Effector CD8-positive, alpha-beta T cell (primary cell): ENCODE data around the gene ZNF563.
"Not testable (repeated sequence)": the region's sequence is repeated elsewhere in the genome, so short reads cannot be mapped to it uniquely, and the experiment has no call there.

ENCODE experiments used
- DNase-seq: peaks from one replicate; lab custom pipeline; 2025; lab: John Stamatoyannopoulos, UW
- total RNA-seq, 4 experiments: gene quantifications; one replicate each; lab custom pipeline; 2026; lab: John Stamatoyannopoulos, UW

ZNF563 gene
- 1.9 to 12.1 (median 6.6) reads per million in 4 experiments for total RNA-seq

DNA sequence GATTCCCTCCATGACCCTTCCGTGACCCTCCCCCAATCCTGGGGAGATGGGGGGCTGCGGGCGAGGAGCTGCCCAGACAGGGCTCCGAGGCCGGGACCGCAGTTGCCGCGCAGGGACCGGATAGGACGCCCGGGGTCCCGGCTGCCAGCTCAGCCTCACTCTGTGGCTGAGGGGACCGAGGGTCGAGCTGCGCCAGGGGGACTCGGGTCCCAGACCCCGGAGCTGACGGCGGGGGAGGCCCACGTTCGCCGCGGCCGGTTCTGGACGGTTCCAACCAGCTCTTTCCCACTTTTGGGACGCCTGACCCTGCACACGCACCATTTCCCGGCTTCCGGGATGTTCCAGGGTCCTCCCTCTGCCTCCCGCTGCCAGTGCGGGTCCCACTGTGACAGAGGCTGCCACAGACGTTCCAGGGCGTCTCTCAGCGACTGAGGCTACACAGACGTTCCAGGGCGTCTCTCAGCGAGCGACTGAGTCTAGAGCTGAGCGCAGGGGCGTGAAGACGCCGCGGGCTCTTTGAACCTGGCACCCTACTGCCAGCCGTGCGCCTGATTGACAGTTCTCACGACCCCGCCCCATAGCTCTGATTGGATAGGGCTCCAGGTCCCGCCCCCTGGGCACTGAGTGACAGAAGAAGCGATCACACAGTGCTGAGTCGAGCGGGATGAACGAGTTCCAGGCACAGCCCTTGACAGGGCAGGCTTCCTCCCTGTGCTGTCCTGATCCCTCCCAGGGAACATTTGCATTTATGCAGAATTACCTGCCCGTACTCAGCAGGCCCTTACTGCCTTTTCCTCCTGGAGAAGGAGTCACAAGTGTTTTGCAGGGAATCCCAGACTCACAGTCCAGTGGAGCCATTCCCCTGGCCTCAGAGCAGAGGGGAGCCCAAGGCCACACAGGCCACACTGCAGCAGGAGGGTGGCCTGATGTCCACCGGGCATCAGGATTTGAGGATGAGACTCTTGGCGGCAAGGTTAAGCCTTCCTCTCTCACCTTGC, at the start of gene ZNF563:
Gene ZNF563, minus strand, starts transcription at position 472 of the 998 bp plus-strand sequence. Its CDS starts 151 bp downstream, at position 321.
- peak; percentile 97 for DNase-seq

DNA sequence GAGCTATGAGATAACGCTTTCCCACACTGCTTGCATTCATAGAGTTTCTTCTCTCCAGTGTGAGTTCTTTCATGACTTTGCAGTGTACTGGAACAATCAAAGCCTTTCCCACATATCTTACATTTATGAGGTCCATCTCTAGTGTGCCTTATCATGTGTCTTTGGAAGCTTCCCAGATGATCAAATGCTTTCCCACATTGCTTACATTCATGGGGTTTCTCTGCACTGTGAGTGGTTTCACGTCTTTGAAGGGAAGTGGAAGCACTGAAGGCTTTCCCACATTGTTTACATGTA, 47.0 kb upstream of the ZNF563 start:
- no peak for DNase-seq

DNA sequence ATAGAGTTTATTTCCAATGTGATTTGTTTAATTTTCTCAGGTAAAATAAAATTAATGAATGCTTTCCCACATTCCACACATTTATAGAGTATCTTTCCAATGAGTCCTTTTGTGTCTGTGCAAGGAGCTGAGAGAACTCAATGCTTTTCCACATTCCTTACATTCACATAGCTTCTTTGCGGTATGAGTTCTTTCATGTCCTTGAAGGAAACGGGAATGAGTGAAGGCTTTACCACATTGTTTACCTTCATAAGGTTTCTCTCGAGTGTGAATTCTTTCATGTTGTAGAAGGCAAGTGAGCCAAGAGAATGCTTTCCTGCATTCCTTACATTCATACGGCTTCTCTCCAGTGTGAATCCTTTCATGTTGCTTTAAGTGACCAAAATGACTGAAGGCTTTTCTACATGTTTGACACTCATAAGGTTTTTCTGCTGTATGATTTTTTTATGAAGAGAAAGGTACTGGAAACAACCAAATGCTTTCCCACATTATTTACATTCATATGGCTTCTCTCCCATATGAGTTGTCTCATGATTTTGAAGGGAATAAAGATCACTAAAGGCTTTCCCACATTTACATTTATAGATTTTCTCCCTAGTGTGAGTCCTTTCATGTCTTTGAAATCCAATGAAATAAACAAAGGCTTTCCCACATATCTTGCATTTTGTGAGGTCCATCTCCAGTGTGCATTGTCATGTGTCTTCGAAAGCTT, 46.5 kb upstream of the ZNF563 start:
- no peak for DNase-seq

DNA sequence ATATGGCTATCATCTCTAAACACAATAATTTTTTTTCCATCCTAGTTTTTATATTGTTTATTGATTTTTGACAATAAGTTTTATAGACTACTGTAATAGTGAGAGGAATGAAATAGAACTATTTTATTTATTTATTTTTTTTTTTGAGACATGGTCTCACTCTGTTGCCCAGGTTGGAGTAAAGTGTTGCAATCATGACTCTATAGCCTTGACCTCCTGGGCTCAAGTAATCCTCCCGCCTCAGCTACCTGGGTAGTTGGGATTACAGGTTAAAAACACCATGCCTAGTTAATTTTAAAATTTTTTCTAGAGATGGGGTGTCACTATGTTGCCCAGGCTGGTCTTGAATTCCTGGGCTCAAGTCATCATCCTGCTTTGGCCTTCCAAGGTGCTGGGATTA, 40.6 kb upstream of the ZNF563 start:
- DNase-seq, result no peak

DNA sequence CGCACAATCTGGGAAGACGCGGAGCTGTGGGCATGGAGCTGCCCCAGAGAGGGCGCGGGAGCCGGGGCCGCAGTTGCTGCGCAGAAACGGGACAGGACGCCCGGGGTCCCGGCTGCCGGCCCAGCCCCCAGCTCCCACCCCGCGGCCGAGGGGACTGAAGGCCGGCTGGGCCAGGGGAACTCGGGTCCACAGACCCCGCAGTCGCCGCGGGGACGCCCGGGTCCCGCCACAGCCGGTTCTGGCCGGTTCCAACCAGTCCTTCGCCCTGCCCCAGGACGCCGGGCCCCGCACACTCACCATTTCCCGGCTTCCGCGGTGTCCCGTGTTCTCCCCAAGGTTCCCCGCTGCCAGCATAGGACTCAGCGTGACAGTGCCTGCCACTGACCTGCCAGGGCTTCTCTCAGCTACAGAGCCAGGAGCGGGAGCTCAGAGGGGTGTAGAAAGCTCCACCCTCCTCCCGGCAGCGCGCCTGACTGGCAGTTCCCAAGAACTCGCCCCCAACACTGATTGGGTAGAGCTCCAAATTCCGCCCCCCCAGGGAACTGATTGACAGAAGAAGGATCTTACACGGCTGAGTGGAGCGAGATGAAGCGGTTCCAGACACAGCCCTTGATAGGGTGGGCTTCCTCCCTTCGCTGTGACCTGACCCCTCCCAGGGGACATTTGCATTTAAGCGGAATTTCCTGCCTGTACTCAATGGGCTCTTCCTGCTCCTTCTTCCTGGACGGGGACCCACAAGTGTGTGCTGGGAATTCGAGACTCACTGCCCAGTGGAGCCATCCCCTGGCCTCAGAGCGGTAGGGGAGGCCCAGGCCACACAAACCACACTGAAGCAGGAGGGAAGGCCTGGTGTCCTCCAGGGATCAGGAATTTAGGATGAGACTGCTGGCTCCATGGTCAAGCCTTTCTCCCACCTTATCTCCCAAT, 32.1 kb upstream of the ZNF563 start, which contains the start of gene ZNF442:
Gene ZNF442, minus strand, starts transcription at position 448 of the 927 bp plus-strand sequence. CDS start 2,052 bp downstream, outside the sequence.
- DNase-seq, result peak; percentile 85

DNA sequence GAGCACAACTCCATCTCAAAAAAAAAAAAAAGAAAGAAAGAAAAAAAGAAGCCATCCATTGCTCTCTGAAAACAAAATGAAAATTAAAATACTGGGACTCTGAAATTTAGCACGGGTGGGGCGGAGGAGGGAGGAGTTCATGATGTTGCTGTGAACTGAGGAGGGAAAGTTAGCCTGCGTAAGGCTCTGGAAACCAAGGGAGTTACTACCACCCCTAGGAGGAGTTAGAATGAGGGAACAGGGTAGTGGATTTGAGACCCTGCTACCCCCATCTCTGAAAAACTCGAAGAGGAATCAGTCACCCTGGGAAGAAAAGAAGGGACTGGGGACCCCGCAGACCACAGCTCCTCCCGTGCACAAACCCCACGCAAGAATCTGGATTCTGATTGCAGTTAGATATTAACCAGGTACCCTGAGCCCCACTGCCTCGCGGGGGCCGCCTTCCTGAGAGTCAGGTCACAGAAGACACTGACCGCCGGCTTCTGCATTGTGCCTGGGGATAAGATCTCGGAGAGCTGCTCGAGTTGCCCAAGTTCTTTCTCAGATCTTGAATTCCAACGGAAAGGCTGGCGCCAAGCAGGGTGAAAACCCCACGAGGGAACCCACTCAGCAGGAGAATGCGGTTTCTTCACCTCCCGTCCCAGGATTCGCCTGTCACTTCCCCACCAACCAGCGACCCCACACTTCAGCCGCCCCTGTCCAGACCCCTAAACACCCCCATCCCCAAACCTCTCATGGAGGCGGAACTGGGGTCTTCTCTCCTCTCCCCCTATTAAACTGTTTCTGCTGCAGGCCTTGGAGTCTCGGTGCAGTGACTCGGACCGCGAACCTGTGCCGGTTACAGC, 31.2 kb upstream of the ZNF563 start:
- DNase-seq, result no peak

DNA sequence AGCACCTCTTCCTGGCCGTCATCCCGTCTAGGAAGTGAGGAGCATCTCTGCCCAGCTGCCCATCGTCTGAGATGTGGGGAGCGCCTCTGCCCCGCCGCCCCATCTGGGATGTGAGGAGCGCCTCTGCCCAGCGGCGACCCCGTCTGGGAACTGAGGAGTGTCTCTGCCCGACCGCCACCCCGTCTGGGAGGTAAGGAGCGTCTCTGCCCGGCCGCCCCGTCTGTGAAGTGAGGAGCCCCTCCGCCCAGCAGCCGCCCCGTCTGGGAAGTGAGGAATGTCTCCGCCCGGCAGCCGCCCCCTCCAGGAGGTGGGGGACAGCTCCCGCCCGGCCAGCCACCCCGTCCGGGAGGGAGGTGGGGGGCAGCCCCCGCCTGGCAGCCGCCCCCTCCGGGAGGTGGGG, 28.8 kb upstream of the ZNF563 start:
- DNase-seq, result not testable (repeated sequence)

DNA sequence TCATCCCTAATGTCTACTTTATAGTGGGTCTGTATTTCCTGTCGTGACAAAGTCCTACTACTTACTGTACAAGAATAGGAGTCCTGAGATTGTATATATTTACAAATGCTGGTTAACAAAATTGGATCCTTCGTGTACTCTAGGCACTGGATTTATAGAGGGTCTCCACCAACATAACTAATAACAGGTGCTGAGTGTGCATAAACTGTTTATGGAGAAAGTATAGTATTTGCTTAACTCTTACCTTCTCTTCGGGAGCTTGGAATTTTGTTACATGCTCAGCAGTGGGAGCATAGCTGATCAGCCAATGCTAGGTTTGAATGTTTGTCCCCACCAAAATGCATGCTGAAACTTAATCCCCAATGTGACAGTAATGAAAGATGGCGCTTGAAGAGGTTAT, 19.9 kb upstream of the ZNF563 start:
- no peak for DNase-seq

DNA sequence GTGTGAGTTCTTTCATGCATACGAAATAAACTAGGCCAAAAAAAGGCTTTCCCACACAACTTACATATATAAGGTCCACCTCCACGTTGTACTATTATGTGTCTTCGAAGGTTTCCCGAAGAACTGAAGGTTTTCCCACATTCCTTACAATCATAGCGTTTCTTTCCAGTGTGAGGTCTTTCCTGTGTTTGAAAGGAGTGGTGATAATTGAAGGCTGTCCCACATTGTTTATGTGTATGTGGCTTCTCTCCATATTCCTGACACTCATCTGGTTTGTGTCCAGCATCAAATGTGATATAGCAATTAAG, 17.4 kb upstream of the ZNF563 start:
- no peak for DNase-seq

DNA sequence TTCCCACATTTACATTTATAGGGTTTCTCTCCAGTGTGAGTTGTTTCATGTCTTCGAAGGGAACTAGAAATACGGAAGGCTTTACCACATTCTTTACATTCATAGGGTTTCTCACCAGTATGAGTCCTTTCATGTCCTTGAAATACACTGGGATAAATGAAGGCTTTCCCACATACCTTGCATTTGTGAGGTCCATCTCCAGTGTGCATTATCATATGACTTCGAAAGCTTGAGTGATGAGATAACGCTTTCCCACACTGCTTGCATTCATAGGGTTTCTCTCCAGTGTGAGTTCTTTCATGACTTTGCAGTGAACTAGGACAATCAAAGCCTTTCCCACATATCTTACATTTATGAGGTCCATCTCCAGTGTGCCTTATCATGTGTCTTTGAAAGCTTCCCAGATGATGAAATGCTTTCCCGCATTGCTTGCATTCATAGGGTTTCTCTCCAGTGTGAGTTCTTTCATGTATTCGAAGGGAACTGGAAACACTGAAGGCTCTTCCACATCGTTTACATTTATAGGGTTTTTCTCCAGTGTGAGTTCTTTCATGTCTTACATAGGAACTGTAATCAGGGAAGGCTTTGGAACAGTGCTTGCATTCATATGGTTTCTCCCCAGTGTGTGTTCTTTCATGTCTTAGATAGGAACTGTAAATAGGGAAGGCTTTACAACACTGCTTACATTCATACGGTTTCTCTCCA, 16.9 kb upstream of the ZNF563 start:
- DNase-seq, result no peak

DNA sequence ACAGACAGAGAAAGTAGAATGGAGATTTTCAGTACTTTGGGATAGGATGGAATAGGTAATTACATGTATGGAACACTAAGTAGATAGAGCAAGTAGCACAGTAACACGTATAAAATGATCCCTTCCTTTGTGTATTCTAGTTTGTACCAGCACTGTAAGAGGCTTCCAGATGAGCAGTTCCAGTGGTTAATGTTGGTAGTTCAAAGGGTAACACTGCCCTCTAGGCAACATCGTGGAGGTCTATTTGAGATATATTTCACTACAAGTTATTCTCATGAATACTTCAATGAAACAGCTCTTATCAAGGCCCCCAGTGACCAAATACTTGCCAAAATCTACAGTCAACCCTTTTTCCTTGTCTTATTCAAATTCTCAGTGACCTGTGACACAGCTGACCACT, 13.5 kb upstream of the ZNF563 start:
- no peak for DNase-seq

DNA sequence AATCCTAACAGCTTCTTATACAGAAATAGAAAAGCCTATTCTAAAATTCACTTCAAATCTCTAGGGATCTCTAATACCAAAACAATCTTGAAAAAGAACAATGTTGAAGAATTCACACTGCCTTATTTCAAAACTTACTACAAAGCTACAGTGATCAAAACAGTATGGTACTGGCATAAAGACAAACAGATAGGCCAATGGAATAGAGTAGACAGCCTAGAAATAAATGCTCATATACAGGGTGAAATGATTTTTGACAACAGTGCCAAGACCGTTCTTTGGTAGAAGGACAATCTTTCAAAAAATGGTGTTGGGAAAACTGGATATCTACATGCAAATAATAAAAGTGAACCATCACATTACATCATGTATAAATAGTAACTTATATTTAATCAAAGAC, 11.8 kb upstream of the ZNF563 start:
- no peak for DNase-seq

DNA sequence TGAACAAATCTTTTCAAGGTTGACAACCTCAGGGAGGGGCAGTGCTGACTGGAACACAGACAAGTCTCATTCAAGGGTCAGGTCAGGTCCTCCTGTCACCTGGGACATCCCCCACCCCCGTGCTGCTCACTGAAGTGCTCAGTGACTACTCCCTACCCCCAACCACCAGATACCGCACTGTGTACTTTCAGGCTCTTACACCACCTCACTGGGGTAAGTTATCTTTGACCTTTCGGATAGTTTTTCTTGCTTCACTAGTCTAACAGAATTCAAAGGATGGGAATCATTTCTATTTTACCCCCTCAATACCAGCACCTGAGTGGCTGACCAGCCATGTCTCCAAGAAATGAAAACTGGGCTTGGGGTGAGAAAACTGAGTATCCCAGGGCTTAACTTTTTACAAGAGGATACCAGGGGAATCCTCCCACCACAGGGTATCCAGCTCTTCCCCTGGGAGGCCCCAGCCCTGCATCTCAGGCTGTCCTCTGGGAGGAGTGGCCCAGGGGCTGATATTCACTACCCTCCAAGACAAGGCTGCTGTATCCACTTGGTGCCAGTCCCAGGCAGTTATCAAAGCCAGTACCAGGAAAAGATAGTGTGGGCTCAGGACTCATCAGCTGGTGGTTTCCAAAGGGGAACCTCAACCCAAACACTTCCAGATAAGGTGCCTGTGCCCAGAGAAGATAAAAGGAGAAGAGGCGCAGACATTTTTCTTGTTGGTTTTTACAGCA, 2.1 kb downstream of the ZNF563 start:
- DNase-seq, result peak; percentile 31

DNA sequence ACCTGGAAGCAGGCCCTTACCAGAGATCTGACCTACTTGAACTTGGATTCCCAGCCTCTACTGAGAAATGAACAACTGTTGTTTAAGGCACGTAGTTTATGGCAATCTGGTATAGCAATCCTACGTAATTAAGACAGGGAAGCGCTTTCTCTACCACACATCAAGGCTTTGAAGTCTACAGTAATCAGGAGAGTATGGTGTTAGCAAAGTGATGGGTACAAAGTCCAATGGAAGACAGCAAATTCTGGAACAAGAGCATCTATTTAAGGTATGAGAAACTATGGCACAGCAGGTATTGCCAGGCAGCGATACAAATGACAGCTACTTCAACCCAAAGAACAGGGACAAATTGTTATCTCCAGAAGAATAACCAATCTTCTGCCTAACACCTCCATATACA, 3.1 kb downstream of the ZNF563 start:
- DNase-seq, result no peak

DNA sequence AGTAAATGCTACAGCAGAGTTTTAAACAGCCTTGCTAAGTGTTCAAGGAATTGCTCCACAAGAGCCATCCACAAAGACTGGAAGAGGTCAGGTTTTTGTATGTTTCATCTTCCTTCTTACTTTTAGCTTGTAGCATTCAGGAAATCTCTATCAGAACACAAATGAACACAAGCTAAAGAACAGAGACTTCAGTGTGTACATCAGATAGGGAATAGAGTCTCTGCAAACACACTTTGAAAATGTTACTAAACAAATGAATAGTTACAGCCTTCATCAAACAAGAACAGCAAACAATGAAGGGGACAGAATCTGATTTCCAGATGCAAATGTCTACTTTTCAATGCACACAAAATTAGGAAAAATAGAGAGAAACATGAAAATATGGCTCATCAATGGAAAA, 7.7 kb downstream of the ZNF563 start:
- DNase-seq, result no peak

DNA sequence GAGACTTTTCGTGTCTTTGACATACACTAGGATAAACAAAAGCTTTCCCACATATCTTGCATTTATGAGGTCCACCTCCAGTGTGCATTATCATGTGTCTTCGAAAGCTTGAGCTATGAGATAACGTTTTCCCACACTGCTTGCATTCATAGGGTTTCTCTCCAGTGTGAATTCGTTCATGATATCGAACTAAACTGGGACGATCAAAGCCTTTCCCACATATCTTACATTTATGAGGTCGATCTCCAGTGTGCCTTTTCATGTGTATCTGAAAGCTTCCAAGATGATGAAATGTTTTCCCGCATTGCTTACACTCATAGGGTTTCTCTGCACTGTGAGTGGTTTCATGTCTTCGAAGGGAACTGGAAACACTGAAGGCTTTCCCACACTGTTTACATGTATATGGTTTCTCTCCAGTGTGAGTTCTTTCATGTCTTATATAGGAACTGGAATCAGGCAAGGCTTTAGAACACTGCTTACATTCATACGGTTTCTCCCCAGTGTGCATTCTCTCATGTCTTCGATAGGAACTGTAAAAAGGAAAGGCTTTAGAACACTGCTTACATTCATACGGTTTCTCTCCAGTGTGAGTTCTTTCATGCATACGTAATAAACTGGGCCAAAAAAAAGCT, 14.5 kb downstream of the ZNF563 start:
- no peak for DNase-seq

DNA sequence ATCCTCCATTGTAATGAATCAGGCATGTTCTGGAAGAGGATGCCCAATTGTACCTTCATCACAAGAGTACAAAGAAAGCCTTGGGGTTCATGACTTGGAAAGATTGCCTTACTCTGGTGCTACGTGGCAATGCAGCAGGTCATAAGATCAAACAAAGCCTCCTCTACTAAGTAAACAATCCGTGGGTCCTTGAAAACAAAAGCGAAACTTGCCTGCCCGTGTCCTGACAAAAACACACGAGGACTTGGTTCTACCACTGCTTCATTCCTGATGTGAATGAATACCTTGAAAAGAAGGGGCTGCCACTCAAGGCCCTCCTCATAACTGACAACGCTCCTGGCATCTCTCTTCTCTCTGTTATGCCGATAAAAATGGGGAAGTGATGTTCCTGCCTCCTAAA, 18.9 kb downstream of the ZNF563 start:
- DNase-seq, result no peak

DNA sequence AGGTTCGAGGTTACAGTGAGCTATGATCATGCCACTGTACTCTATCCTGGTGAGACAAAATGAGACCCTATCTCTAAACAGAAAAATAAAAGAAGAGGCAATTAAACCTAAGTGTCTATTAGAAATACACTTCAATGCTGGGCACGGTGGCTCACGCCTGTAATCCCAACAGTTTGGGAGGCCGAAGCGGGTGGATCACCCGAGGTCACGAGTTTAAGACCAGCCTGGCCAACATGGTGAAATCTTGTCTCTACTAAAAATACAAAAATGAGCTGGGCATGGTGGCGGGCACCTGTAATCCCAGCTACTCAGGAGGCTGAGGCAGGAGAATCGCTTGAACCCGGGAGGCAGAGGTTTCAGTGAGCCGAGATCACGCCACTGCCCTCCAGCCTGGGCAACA, 24.5 kb downstream of the ZNF563 start:
- not testable (repeated sequence) for DNase-seq

DNA sequence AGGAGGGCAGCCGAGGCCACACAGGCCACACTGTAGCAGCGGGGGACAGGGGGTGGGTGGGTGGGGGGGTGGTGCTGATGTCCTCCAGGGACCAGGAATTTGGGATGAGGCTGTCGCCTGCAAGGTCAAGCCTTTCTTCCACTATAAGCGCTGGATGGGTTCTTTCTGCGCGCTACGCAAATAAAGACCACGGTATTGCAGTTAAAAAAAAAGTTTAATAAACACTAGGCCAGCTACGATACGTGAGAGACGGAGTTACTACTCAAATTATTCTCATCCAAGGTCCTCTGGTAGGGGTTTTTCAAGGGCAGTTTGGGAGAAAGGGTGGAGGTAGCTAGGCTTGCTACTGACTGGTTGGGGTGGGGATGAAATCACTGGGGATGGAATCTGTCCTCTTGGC, 38.2 kb downstream of the ZNF563 start:
- DNase-seq, result no peak
